Measurements from ENCODE around the gene TTC28. TPM values are rescaled to one million over a fixed set of nuclear protein-coding genes. Genes with fewer than 3 reads are reported as not detected.
"Not testable (repeated sequence)": the region's sequence is repeated elsewhere in the genome, so short reads cannot be mapped to it uniquely, and the experiment has no call there.

The TTC28 gene
- total and polyA plus RNA-seq, 12 donors = 2.1 to 27.7 (median 20.4) TPM

- Histone ChIP-seq H3K9me3 (peaks cover 0 to 3% (median 0%) of the 10 kb centered on the region in 11 donors), H3K36me3 (no peaks in the 10 kb centered on the region), H3K4me3 (no peak overlapping the region), H3K27me3 (no peaks in the 10 kb centered on the region), H3K4me1 (peaks cover 0 to 14% (median 7%) of the 10 kb centered on the region in 9 donors), H3K27ac (no peak overlapping the region)
- TF ChIP-seq CTCF (IDR thresholded peaks at IDR 0.05) = no peak
- WGBS, 2 donors = 87 to 95% methylated on average over 1 of the region's 1 CpG
- intact Hi-C loops (cut with DNase I) = no loop called here
- ATAC-seq (no peak), DNase-seq (no peak)
Observed at GRCh38 chr22:28465841-28466240, 213.8 kb downstream of the TTC28 start.

GRCh38 chr22:28464127-28464526 is 215.5 kb downstream of the TTC28 start:
- DNase-seq = no peak
- intact Hi-C loops (cut with DNase I) = no loop called here
- peaks cover 0 to 3% (median 0%) of the 10 kb centered on the region in 11 donors for H3K9me3 ChIP-seq
- no peak overlapping the region for H3K27ac ChIP-seq
- WGBS, 2 donors = 50 to 72% methylated on average over 1 of the region's 1 CpG
- TF ChIP-seq CTCF (IDR thresholded peaks at IDR 0.05) = no peak
- H3K4me3 ChIP-seq = no peak overlapping the region
- H3K4me1 ChIP-seq = peaks cover 0 to 14% (median 7%) of the 10 kb centered on the region in 9 donors
- ATAC-seq = no peak
- no peaks in the 10 kb centered on the region for H3K36me3 ChIP-seq
- H3K27me3 ChIP-seq = no peaks in the 10 kb centered on the region

GRCh38 chr22:28463408-28463807 is 216.2 kb downstream of the TTC28 start:
- DNase-seq; intact Hi-C loops (cut with DNase I); H3K36me3 ChIP-seq; H3K27me3 ChIP-seq; H3K4me3 ChIP-seq; H3K9me3 ChIP-seq; H3K27ac ChIP-seq; ATAC-seq: not testable (repeated sequence)
- WGBS, 2 donors = 82 to 96% methylated on average over 1 of the region's 1 CpG
- peaks cover 0 to 14% (median 7%) of the 10 kb centered on the region in 9 donors for H3K4me1 ChIP-seq

GRCh38 chr22:28462901-28463300 is 216.7 kb downstream of the TTC28 start:
- Histone ChIP-seq H3K27ac (no peak overlapping the region), H3K27me3 (no peaks in the 10 kb centered on the region), H3K4me3 (no peak overlapping the region), H3K36me3 (no peaks in the 10 kb centered on the region), H3K9me3 (peaks cover 0 to 3% (median 0%) of the 10 kb centered on the region in 11 donors), H3K4me1 (peaks cover 0 to 14% (median 7%) of the 10 kb centered on the region in 9 donors)
- no peak for TF ChIP-seq CTCF (IDR thresholded peaks at IDR 0.05)
- ATAC-seq = no peak
- intact Hi-C loops (cut with DNase I) = no loop called here
- WGBS, 2 donors = 94 to 97% methylated on average over 2 of the region's 2 CpGs
- no peak for DNase-seq

GRCh38 chr22:28462041-28462440 is 217.6 kb downstream of the TTC28 start:
- H3K4me1 ChIP-seq = peaks cover 0 to 14% (median 7%) of the 10 kb centered on the region in 9 donors
- no peak for DNase-seq
- no peak overlapping the region for H3K27ac ChIP-seq
- H3K27me3 ChIP-seq = no peaks in the 10 kb centered on the region
- ATAC-seq = no peak
- 95 to 99% methylated on average over 1 of the region's 1 CpG for WGBS, 2 donors
- no peak overlapping the region for H3K4me3 ChIP-seq
- H3K36me3 ChIP-seq = no peaks in the 10 kb centered on the region
- no peak for TF ChIP-seq CTCF (IDR thresholded peaks at IDR 0.05)
- intact Hi-C loops (cut with DNase I) = no loop called here
- H3K9me3 ChIP-seq = peaks cover 0 to 3% (median 0%) of the 10 kb centered on the region in 11 donors
